ENCODE measurements around the gene RBM26. TPM values are rescaled to one million over a fixed set of nuclear protein-coding genes. Genes with fewer than 3 reads are reported as not detected.

Gene RBM26
- total RNA-seq, 5 donors from 2014 or later (not counting 1 experiment from before 2014, with no cell fraction given) = 76.7 to 97.8 (median 77.9) TPM

DNA sequence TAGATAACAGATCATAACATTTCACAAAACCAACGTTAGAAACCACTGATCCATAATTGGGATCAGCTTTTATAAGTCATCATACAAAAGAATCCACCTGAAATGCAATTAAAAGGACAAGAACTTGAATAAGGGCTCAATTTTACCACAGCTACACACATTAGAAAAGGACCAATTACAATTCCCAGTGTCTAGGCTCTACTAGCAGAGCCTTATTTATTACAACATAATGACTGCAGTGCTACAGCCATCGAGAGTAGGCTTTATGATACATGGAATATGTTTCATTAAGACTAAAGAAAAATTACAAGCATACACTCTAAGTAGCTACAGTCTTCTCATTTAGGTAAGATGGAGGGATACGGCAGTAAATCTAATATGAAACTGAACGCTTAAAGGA lies 2.9 kb downstream of the RBM26 start:
- Mint-ChIP-seq H3K36me3 (peaks cover 23% of the 10 kb centered on the region), H3K9me3 (no peaks in the 10 kb centered on the region), H3K4me3 (no peak overlapping the region), H3K27ac (peak overlapping the region; percentile 71 to 78), H3K4me1 (peaks cover 17 to 52% (median 32%) of the 10 kb centered on the region in 3 donors), H3K27me3 (no peaks in the 10 kb centered on the region)
- ATAC-seq (replicated peaks in 1 of 4) (no peak), DNase-seq (no peak)
- Histone ChIP-seq H3K4me3 (ENCODE audit: control insufficient read depth in 1 of 2, extremely low read depth in 1 of 2, low read length in 1 of 2) (no peak overlapping the region), H3K27me3 (replicated peaks in 1 of 2; ENCODE audit: control insufficient read depth in 2 of 2, extremely low read depth in 1 of 2, insufficient read depth in 2 of 2, low read length in 1 of 2) (no peaks in the 10 kb centered on the region), H3K9me3 (no peaks in the 10 kb centered on the region), H3K36me3 (ENCODE audit: control insufficient read depth in 2 of 2, extremely low read depth in 1 of 2, insufficient read depth in 1 of 2, low read length in 1 of 2) (peaks cover 0 to 13% of the 10 kb centered on the region in 2 donors), H3K4me1 (ENCODE audit: control insufficient read depth in 1 of 2, extremely low read depth in 1 of 2, insufficient read depth in 2 of 2, low read length in 2 of 2) (peaks cover 18 to 63% of the 10 kb centered on the region in 2 experiments), H3K27ac (ENCODE audit: low read length) (peak overlapping the region; percentile 25)
- 20% methylated on average over 1 of the region's 4 CpGs for WGBS (ENCODE audit: insufficient coverage)
- CTCF ChIA-PET = interaction anchor here in 1 of 2 donors (0.8 to 3.0 kb wide), 3 partner anchors 11 to 21 kb away, joined by 5 to 22 read pairs (median 21); no protein-coding TSS in a partner anchor
- POLR2A ChIA-PET = interaction anchor here in 1 of 2 donors (0.5 to 0.6 kb wide), 2 partner anchors 19 to 21 kb away, joined by 4 to 5 read pairs; no protein-coding TSS in a partner anchor

DNA sequence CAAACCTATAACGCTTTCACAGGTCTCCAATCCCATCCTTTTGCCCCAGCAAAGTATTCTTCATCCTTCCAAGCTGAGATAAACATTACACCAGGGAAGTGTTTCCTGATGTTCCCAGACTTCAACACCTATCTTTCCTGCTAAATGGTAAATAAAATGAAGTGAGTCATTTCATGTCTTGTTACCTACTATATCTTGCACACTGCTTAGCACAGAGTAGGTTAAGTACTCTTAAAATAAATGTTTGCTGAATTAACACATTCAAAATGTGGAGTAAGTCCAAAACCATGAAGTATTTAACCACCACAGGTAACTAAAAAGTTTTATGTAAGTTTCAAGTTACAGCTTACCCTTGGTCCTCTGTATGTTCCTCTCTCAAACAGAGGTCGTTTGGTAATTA lies 3.4 kb downstream of the RBM26 start:
- Histone ChIP-seq H3K4me1 (ENCODE audit: control insufficient read depth in 1 of 2, extremely low read depth in 1 of 2, insufficient read depth in 2 of 2, low read length in 2 of 2) (peaks cover 18 to 67% of the 10 kb centered on the region in 2 experiments), H3K27ac (ENCODE audit: low read length) (no peak overlapping the region), H3K9me3 (no peaks in the 10 kb centered on the region), H3K36me3 (ENCODE audit: control insufficient read depth in 2 of 2, extremely low read depth in 1 of 2, insufficient read depth in 1 of 2, low read length in 1 of 2) (peaks cover 0 to 13% of the 10 kb centered on the region in 2 donors), H3K4me3 (ENCODE audit: control insufficient read depth in 1 of 2, extremely low read depth in 1 of 2, low read length in 1 of 2) (no peak overlapping the region), H3K27me3 (replicated peaks in 1 of 2; ENCODE audit: control insufficient read depth in 2 of 2, extremely low read depth in 1 of 2, insufficient read depth in 2 of 2, low read length in 1 of 2) (no peaks in the 10 kb centered on the region)
- Mint-ChIP-seq H3K4me1 (peaks cover 16 to 51% (median 31%) of the 10 kb centered on the region in 3 donors), H3K27me3 (no peaks in the 10 kb centered on the region), H3K4me3 (no peak overlapping the region), H3K36me3 (peaks cover 24% of the 10 kb centered on the region), H3K9me3 (no peaks in the 10 kb centered on the region), H3K27ac (peak overlapping the region; percentile 71 to 78)
- ATAC-seq (replicated peaks in 1 of 4) (no peak), DNase-seq (no peak)
- ChIA-PET CTCF (interaction anchor here (0.8 to 3.0 kb wide), 4 partner anchors 11 to 21 kb away, joined by 3 to 22 read pairs (median 13); no protein-coding TSS in a partner anchor), POLR2A (interaction anchor here in 1 of 2 donors (0.5 kb wide), 1 partner anchor 19 kb away, joined by 5 read pairs; no protein-coding TSS in a partner anchor)
- 80% methylated on average over 1 of the region's 2 CpGs for WGBS (ENCODE audit: insufficient coverage)

DNA sequence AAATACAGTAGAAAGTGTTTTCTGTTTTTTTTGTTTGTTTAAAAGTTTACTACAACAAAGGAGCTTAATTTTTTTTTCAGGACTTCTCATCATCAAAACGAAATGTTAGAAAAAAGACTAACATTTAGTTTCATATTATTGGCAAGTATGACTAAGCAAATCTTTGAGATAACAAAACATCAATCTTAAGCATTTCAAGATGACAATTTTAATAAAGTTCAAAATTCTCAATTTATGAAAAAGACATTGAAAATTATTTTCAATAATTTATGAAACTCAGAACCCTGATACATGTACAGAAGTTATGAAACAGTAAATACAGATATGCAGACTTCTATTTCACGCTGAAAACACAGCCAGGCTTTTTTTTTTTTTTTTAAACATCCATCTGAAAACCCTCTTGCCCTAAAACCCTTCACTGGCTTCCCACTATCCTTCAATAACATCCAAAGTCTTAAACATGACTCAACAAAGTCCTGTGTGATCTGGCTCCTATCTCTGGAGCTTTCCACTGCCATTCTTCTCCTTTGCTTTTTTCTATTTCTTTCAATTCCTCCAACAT lies 3.9 kb downstream of the RBM26 start:
- Histone ChIP-seq H3K4me3 (ENCODE audit: control insufficient read depth in 1 of 2, extremely low read depth in 1 of 2, low read length in 1 of 2) (no peak overlapping the region), H3K9me3 (no peaks in the 10 kb centered on the region), H3K27ac (ENCODE audit: low read length) (no peak overlapping the region), H3K27me3 (replicated peaks in 1 of 2; ENCODE audit: control insufficient read depth in 2 of 2, extremely low read depth in 1 of 2, insufficient read depth in 2 of 2, low read length in 1 of 2) (no peaks in the 10 kb centered on the region), H3K36me3 (ENCODE audit: control insufficient read depth in 2 of 2, extremely low read depth in 1 of 2, insufficient read depth in 1 of 2, low read length in 1 of 2) (peaks cover 0 to 13% of the 10 kb centered on the region in 2 donors), H3K4me1 (ENCODE audit: control insufficient read depth in 1 of 2, extremely low read depth in 1 of 2, insufficient read depth in 2 of 2, low read length in 2 of 2) (peaks cover 18 to 65% of the 10 kb centered on the region in 2 experiments)
- Mint-ChIP-seq H3K9me3 (no peaks in the 10 kb centered on the region), H3K4me3 (no peak overlapping the region), H3K27me3 (no peaks in the 10 kb centered on the region), H3K4me1 (peaks cover 14 to 48% (median 26%) of the 10 kb centered on the region in 3 donors), H3K27ac (peak overlapping the region; percentile 71 to 78), H3K36me3 (peaks cover 26% of the 10 kb centered on the region)
- ChIA-PET POLR2A (interaction anchor here in 1 of 2 donors (0.6 to 0.7 kb wide), 6 partner anchors 9 to 401 kb away, joined by 3 to 5 read pairs (median 4); no protein-coding TSS in a partner anchor), CTCF (interaction anchor here (0.6 to 3.0 kb wide), 6 partner anchors 10 to 1086 kb away, joined by 3 to 22 read pairs (median 6); no protein-coding TSS in a partner anchor)
- WGBS (ENCODE audit: insufficient coverage) = 38% methylated on average over 1 of the region's 2 CpGs
- DNase-seq (no peak), ATAC-seq (replicated peaks in 1 of 4) (no peak)

DNA sequence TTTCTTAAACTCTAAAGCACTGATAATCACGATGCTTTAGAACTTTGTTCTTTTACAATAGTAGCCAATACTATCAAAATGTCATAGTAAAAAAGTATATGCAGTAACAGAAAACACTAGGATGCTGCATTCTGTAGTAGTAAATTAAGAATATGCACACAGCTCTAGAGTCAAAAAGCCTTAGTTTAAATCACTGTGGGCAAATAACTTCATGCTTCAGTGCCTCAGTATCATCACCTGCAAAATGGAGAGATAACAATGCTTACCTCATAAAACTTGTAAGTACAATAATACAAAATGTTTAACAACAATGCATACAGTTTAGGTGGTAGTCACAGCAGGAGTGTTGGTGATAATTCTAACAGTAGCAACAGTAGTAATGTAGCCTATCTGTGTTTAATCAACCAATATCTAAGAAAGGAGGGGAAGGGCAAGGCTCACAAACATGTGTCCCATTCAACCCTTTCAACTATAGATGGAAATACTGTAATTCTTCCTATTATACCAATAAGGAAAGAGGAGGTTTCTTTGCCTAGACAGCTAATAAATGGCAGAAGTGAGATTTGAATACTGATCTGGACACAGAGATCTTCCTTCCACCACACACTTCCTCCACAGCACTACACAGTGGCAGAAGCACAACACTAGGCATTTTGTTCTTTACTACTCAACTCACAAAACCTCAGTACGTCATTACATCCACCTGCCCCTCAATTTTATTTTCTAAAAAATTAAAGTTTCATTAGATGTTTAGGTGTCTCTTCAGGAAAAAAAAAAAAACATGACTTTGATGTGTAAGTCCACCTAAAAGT lies 4.6 kb downstream of the RBM26 start:
- Mint-ChIP-seq H3K27me3 (no peaks in the 10 kb centered on the region), H3K36me3 (peaks cover 31% of the 10 kb centered on the region), H3K27ac (peak overlapping the region; percentile 57 to 77), H3K9me3 (no peaks in the 10 kb centered on the region), H3K4me3 (peak overlapping the region in 1 of 3 donors; percentile 3), H3K4me1 (peaks cover 8 to 42% (median 22%) of the 10 kb centered on the region in 3 donors)
- ChIA-PET POLR2A (interaction anchor here (0.6 to 0.7 kb wide), 7 partner anchors 9 to 1727 kb away, joined by 3 to 9 read pairs (median 4); no protein-coding TSS in a partner anchor), CTCF (interaction anchor here (0.6 to 3.0 kb wide), 6 partner anchors 9 to 1085 kb away, joined by 3 to 22 read pairs (median 6); no protein-coding TSS in a partner anchor)
- ATAC-seq (replicated peaks in 1 of 4) (no peak), DNase-seq (peak in 1 of 35 experiments; percentile 42)
- WGBS (ENCODE audit: insufficient coverage) = no CpG with 5 or more reads among the region's 2 CpGs
- peaks cover 15 to 59% of the 10 kb centered on the region in 2 experiments for H3K4me1 ChIP-seq (ENCODE audit: control insufficient read depth in 1 of 2, extremely low read depth in 1 of 2, insufficient read depth in 2 of 2, low read length in 2 of 2)
- no peaks in the 10 kb centered on the region for H3K27me3 ChIP-seq (replicated peaks in 1 of 2; ENCODE audit: control insufficient read depth in 2 of 2, extremely low read depth in 1 of 2, insufficient read depth in 2 of 2, low read length in 1 of 2)
- no peak overlapping the region for H3K4me3 ChIP-seq (ENCODE audit: control insufficient read depth in 1 of 2, extremely low read depth in 1 of 2, low read length in 1 of 2)
- no peaks in the 10 kb centered on the region for H3K9me3 ChIP-seq
- H3K27ac ChIP-seq (ENCODE audit: low read length) = no peak overlapping the region
- peaks cover 0 to 13% of the 10 kb centered on the region in 2 donors for H3K36me3 ChIP-seq (ENCODE audit: control insufficient read depth in 2 of 2, extremely low read depth in 1 of 2, insufficient read depth in 1 of 2, low read length in 1 of 2)

DNA sequence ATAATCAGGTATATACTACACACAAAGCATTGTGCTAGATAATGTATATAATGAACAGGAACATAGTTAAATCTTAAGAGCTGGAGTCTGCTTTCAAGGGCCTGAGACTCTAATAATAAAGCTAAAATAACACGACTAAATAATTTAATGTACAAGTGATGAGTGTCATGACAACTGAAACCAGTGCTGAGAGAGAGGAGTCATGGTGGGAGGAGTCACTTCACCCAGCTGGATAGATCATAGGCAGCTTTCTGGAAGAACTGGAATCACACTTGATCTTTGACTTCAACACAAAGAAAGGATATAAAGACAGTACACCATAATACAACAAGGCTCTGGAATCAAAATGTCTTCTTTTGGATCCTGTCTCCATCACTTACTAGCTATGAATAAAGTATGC lies 7.1 kb downstream of the RBM26 start:
- Histone ChIP-seq H3K27ac (ENCODE audit: low read length) (no peak overlapping the region), H3K27me3 (replicated peaks in 1 of 2; ENCODE audit: control insufficient read depth in 2 of 2, extremely low read depth in 1 of 2, insufficient read depth in 2 of 2, low read length in 1 of 2) (no peaks in the 10 kb centered on the region), H3K36me3 (ENCODE audit: control insufficient read depth in 2 of 2, extremely low read depth in 1 of 2, insufficient read depth in 1 of 2, low read length in 1 of 2) (peaks cover 0 to 13% of the 10 kb centered on the region in 2 donors), H3K4me1 (ENCODE audit: control insufficient read depth in 1 of 2, extremely low read depth in 1 of 2, insufficient read depth in 2 of 2, low read length in 2 of 2) (peaks cover 18 to 63% of the 10 kb centered on the region in 2 experiments), H3K9me3 (no peaks in the 10 kb centered on the region), H3K4me3 (ENCODE audit: control insufficient read depth in 1 of 2, extremely low read depth in 1 of 2, low read length in 1 of 2) (no peak overlapping the region)
- Mint-ChIP-seq H3K9me3 (peaks cover 4 to 5% (median 5%) of the 10 kb centered on the region in 3 donors), H3K4me3 (no peak overlapping the region), H3K27ac (peak overlapping the region; percentile 44 to 77), H3K36me3 (peaks cover 46% of the 10 kb centered on the region), H3K27me3 (no peaks in the 10 kb centered on the region), H3K4me1 (peaks cover 27 to 60% (median 44%) of the 10 kb centered on the region in 3 donors)
- POLR2A ChIA-PET = no interaction called here
- no CpG with 5 or more reads among the region's 1 CpG for WGBS (ENCODE audit: insufficient coverage)
- ATAC-seq (replicated peaks in 1 of 4) = no peak
- CTCF ChIA-PET = interaction anchor here (0.6 to 1.5 kb wide), 5 partner anchors 7 to 112 kb away, joined by 3 to 9 read pairs (median 3); partner anchors contain the start of gene NDFIP2 (in 1 of the 2)
- no peak for DNase-seq

DNA sequence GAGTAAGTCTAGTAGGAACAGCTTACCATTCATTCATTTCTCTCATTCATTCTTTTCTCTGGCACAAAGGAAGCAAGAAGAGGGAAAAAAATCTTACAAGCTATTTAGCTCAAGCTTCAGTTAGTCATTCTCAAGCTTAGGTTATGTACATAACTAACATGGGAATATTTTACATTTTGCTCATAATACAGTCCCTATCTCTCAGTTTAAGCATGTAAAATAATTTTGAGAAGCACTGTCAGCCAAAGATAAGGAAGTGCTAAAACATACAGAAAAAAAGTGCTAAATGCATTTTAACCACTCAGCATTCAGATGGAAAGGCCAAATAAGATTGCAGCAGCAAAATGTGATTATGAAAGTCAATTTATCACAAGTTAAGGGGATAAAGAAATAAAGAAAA lies 7.9 kb downstream of the RBM26 start:
- no peak for DNase-seq
- Histone ChIP-seq H3K27ac (ENCODE audit: low read length) (no peak overlapping the region), H3K27me3 (replicated peaks in 1 of 2; ENCODE audit: control insufficient read depth in 2 of 2, extremely low read depth in 1 of 2, insufficient read depth in 2 of 2, low read length in 1 of 2) (no peaks in the 10 kb centered on the region), H3K4me1 (ENCODE audit: control insufficient read depth in 1 of 2, extremely low read depth in 1 of 2, insufficient read depth in 2 of 2, low read length in 2 of 2) (peaks cover 22 to 62% of the 10 kb centered on the region in 2 experiments), H3K36me3 (ENCODE audit: control insufficient read depth in 2 of 2, extremely low read depth in 1 of 2, insufficient read depth in 1 of 2, low read length in 1 of 2) (peaks cover 0 to 13% of the 10 kb centered on the region in 2 donors), H3K9me3 (no peaks in the 10 kb centered on the region), H3K4me3 (ENCODE audit: control insufficient read depth in 1 of 2, extremely low read depth in 1 of 2, low read length in 1 of 2) (no peak overlapping the region)
- ATAC-seq (replicated peaks in 1 of 4) = no peak
- ChIA-PET POLR2A (interaction anchor here in 1 of 2 donors (0.8 kb wide), 1 partner anchor 17 kb away, joined by 3 read pairs; no protein-coding TSS in a partner anchor), CTCF (interaction anchor here (0.6 to 1.0 kb wide), 6 partner anchors 13 to 83 kb away, joined by 3 to 7 read pairs (median 6); partner anchors contain the start of gene NDFIP2 (in 1 of the 2))
- no peak overlapping the region for H3K4me3 Mint-ChIP-seq
- peaks cover 46% of the 10 kb centered on the region for H3K36me3 Mint-ChIP-seq
- peaks cover 35 to 68% (median 52%) of the 10 kb centered on the region in 3 donors for H3K4me1 Mint-ChIP-seq
- H3K27me3 Mint-ChIP-seq = no peaks in the 10 kb centered on the region
- peak overlapping the region; percentile 16 to 27 for H3K27ac Mint-ChIP-seq
- peaks cover 4 to 5% (median 5%) of the 10 kb centered on the region in 3 donors for H3K9me3 Mint-ChIP-seq
